Subcutaneous abdominal adipose tissue (tissue), 5 donors: ENCODE results near the gene CHID1.

Experiments used
- H3K27ac ChIP-seq: one replicate; pipeline ENCODE4 v1.7.0; 2013; ENCODE audit warnings: low read depth, mild to moderate bottlenecking, inconsistent platforms, low read length, moderate library complexity
- H3K27me3 ChIP-seq, 5 donors: one replicate each; pipeline ENCODE4 v1.7.0; 2013; ENCODE audit warnings: low read length in 5 of 5, inconsistent platforms in 1 of 5; ENCODE audit not compliant: control insufficient read depth in 5 of 5, insufficient read depth in 4 of 5
- H3K36me3 ChIP-seq, 5 donors: one replicate each; pipeline ENCODE4 v1.7.0; 2013; ENCODE audit warnings: low read length in 5 of 5; ENCODE audit not compliant: control insufficient read depth in 5 of 5, insufficient read depth in 5 of 5
- H3K4me1 ChIP-seq, 5 donors: one replicate each; pipeline ENCODE4 v1.7.0; 2013; ENCODE audit warnings: low read length in 5 of 5, mild to moderate bottlenecking in 3 of 5, moderate library complexity in 1 of 5; ENCODE audit not compliant: control insufficient read depth in 5 of 5, insufficient read depth in 5 of 5
- H3K4me3 ChIP-seq, 5 donors: one replicate each; pipeline ENCODE4 v1.7.0; 2013; ENCODE audit warnings: low read length in 5 of 5, low read depth in 1 of 5
- H3K9ac ChIP-seq, 5 donors: one replicate each; pipeline ENCODE4 v1.7.0; 2013; ENCODE audit warnings: low read length in 5 of 5, mild to moderate bottlenecking in 4 of 5, moderate library complexity in 3 of 5
- H3K9me3 ChIP-seq, 5 donors: one replicate each; pipeline ENCODE4 v1.7.0; 2013; ENCODE audit warnings: low read length in 5 of 5; ENCODE audit not compliant: control insufficient read depth in 5 of 5
- donor health status: healthy.
- donor health status: healthy.
- donor health status: healthy.
- donor health status: healthy.
- donor health status: healthy.

The CHID1 gene

DNA sequence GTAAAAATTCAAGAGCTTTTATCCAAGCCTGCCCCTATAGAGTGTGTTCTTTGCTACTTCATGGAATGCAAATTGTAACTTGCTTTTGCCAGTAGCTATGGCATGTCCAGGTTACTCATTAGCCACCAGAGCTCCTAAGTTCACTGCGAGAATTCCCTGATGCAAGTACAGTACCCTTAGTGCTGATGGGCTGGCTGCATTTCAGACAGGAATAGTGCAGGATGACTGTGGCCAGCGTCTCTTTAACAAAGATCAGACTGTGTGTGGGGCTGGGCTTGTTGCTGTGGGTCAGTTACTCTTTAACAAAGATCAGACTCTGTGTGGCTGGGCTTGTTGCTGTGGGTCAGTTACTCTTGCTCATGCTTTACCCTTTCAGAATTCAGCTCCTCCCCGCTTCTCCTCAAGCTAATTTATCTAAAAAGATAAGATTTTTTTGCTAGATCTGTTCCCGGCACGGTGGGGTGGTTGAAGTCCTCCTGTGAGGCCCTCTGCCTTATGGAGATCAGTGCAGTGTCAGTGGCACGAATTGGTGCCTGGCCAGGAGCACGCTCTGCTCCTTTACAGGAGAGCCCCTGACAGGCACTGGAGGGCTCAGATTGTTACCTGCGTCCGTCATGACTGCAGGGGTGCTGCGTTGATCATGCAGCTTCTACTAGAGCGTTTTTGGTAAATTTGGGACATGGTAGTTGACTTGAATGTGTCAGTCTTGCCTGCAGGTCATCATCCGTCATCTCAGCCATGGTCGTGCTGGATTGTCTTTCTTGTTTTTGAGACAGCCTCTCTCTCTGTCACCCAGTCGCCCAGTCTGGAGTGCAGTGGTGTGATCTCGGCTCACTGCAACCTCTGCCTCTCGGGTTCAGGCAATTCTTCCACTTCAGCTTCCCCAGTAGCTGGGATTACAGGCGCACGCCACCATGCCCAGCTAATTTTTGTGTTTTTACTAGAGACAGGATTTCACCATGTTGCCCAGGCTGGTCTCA, 42.1 kb upstream of the CHID1 start:
- Histone ChIP-seq H3K36me3 (peaks cover 3 to 19% (median 10%) of the 10 kb centered on the region in 5 donors), H3K27me3 (no peaks in the 10 kb centered on the region), H3K9ac (no peak overlapping the region), H3K4me3 (no peak overlapping the region), H3K27ac (no peak overlapping the region), H3K9me3 (peaks cover 0 to 4% (median 0%) of the 10 kb centered on the region in 5 donors), H3K4me1 (peaks cover 0 to 21% (median 10%) of the 10 kb centered on the region in 5 donors)

DNA sequence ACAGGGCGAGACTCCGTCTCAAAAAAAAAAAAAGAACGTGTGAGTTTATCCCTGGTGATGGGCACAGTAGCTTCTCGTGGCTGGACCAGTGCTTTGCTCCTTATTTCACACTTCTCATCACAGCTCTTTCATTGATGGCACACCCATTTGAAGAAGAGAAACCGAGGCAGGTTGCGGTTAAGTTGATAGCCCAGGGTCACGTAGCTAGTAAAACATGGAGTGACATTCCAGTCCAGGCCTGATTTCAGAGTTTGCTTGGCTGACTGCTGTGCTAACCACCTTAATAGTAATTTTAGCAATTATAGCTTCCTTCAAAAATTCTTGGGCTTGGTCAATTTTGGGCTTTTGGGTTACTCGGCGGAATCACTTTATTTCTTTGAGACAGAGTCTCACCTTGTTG, 40.9 kb upstream of the CHID1 start:
- Histone ChIP-seq H3K9me3 (peaks cover 0 to 4% (median 0%) of the 10 kb centered on the region in 5 donors), H3K4me1 (peaks cover 0 to 21% (median 10%) of the 10 kb centered on the region in 5 donors), H3K36me3 (peaks cover 3 to 12% (median 7%) of the 10 kb centered on the region in 5 donors), H3K4me3 (no peak overlapping the region), H3K27ac (no peak overlapping the region), H3K9ac (no peak overlapping the region), H3K27me3 (no peaks in the 10 kb centered on the region)

DNA sequence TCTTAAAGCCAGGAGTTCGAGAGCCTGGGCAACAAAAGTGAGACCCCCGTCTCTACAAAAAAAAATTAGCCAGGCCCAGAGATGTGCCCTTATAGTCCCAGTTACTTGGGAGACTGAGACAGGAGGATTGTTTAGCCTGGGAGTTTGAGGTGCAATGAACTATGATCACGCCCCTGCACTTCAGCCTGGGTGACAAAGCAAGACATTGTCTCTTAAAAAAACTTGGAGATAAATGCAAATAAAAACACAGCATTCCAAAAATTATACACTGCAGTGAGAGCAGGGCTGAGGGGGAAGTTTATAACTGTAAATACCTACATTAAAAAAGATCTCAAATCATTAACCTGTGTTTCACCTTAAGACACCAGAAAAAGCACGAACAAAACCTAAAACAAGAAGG, 37.1 kb upstream of the CHID1 start:
- no peak overlapping the region for H3K27ac ChIP-seq
- H3K27me3 ChIP-seq, result no peaks in the 10 kb centered on the region
- H3K9me3 ChIP-seq, result peaks cover 0 to 4% (median 0%) of the 10 kb centered on the region in 5 donors
- no peak overlapping the region for H3K9ac ChIP-seq
- peaks cover 0 to 21% (median 10%) of the 10 kb centered on the region in 5 donors for H3K4me1 ChIP-seq
- H3K4me3 ChIP-seq, result no peak overlapping the region
- H3K36me3 ChIP-seq, result peaks cover 3 to 30% (median 14%) of the 10 kb centered on the region in 5 donors

DNA sequence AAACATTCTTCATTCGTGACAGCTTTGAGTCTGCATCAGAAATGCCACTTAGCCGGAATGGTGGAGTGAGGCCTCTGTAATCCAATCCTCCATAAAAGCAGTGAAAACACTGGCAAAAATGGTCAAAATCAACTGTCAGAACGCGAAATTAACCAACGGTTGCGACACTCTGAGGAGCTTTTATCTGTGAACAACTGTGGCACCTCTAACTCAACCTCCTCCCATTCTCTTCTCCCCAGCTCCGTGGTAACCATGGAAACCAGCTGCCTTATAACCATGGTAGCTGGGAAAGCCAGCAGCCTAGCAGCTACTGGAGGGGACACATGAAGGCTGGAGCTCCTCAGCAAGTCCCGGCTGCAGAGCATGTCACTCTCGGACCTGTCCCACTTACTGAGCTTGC, 35.4 kb upstream of the CHID1 start:
- H3K4me3 ChIP-seq, result no peak overlapping the region
- no peaks in the 10 kb centered on the region for H3K27me3 ChIP-seq
- H3K27ac ChIP-seq, result no peak overlapping the region
- peaks cover 0 to 4% (median 0%) of the 10 kb centered on the region in 5 donors for H3K9me3 ChIP-seq
- H3K36me3 ChIP-seq, result peaks cover 3 to 32% (median 14%) of the 10 kb centered on the region in 5 donors
- peaks cover 0 to 31% (median 20%) of the 10 kb centered on the region in 5 donors for H3K4me1 ChIP-seq
- H3K9ac ChIP-seq, result no peak overlapping the region

DNA sequence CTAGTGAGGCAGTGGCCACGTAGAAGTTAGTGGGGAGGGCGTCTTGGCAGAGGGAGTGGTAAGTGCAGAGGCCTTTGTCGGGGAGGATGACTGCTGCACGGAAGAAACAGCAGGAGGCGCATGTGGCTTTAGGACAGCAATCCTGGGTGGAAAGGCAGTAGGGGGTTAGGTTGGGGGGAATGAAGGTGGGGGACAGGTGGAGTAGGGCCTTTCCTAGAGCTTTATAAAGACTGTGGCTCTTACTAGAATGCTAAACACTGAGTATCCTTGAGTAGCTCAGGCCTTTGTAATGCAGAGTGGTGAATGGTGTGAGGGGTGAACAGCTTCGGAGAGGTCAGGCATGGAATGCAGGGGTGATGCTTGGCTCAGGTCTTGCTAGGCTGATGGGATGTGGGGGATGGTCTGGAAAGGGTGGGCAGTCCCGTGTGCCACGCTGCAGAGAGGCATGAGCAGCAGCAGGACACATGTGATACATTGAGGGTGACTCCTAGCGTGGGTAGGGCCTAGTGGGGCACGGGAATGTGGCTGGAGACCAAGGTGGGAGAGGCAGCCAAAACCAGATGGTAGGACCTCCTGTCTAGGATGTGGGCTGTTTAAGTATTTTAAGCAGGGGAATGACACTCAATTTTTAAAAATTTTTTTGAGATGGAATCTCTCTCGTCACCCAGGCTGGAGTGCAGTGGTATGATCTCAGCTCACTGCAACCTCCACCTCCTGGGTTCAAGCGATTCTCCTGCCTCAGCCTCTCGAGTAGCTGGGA, 34.3 kb upstream of the CHID1 start:
- peaks cover 0 to 3% (median 0%) of the 10 kb centered on the region in 5 donors for H3K9me3 ChIP-seq
- H3K9ac ChIP-seq, result no peak overlapping the region
- H3K27me3 ChIP-seq, result no peaks in the 10 kb centered on the region
- H3K27ac ChIP-seq, result no peak overlapping the region
- H3K36me3 ChIP-seq, result peaks cover 2 to 33% (median 14%) of the 10 kb centered on the region in 5 donors
- no peak overlapping the region for H3K4me3 ChIP-seq
- peaks cover 0 to 37% (median 22%) of the 10 kb centered on the region in 5 donors for H3K4me1 ChIP-seq

DNA sequence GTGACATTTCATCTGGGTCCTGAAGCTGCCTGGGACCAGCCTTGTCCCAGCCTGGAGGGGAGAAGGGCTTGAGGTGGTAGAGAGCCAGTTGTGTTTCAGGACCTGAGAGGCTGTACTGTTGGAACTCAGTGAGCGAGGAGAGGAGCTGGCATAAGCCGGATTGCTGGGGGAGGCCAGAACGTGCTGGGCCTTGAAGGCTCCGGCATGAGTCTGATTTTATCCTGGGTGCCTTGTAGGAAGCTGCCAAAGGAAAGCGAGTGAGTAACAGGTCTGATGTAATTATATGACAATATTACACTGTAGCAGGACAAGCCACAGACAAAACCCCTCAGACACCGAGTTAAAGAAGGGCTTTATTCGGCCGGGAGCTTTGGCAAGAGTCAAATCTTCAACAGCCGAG, 32.2 kb upstream of the CHID1 start:
- peaks cover 0 to 40% (median 22%) of the 10 kb centered on the region in 5 donors for H3K4me1 ChIP-seq
- no peaks in the 10 kb centered on the region for H3K9me3 ChIP-seq
- H3K4me3 ChIP-seq, result no peak overlapping the region
- peaks cover 0 to 28% (median 14%) of the 10 kb centered on the region in 5 donors for H3K36me3 ChIP-seq
- H3K27ac ChIP-seq, result no peak overlapping the region
- no peaks in the 10 kb centered on the region for H3K27me3 ChIP-seq
- H3K9ac ChIP-seq, result peak overlapping the region in 1 of 5 donors; percentile 40

DNA sequence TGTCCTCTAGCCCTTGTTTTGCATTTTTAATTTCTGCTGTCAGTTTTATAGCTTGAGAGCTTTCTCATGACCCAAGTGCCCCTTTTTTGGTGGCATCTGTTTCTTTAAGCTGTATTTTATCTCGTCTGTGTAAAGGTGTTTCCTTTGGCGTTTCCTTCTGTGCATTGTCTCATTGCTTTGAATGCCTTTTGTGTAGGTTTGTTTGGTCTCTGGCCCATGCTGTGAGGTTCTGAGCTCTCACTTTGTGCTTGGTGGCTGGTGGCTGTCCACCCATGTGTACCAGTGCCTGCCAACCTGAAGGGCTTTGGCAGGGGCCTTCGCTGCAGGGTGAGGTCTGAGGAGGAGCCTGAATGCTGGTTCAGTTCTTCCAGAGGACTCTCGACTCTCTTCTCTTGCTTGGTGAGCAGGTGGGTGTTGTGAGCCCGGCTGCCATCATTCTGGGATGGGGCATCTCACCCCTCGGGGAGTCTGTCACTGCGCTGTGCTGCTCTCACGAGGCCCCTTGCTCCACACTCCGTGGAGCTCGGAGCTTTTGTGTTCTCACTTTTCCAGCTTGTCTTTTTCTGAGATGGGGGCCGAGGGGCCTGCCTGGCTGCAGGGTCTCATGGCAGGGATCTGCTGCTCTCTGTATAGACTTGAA, 30.0 kb upstream of the CHID1 start:
- peaks cover 0 to 26% (median 8%) of the 10 kb centered on the region in 5 donors for H3K36me3 ChIP-seq
- no peak overlapping the region for H3K27ac ChIP-seq
- H3K9ac ChIP-seq, result peak overlapping the region in 1 of 5 donors; percentile 26
- peaks cover 0 to 46% (median 25%) of the 10 kb centered on the region in 5 donors for H3K4me1 ChIP-seq
- peak overlapping the region in 2 of 5 donors; percentile 0 to 26 for H3K4me3 ChIP-seq
- H3K9me3 ChIP-seq, result no peaks in the 10 kb centered on the region
- no peaks in the 10 kb centered on the region for H3K27me3 ChIP-seq

DNA sequence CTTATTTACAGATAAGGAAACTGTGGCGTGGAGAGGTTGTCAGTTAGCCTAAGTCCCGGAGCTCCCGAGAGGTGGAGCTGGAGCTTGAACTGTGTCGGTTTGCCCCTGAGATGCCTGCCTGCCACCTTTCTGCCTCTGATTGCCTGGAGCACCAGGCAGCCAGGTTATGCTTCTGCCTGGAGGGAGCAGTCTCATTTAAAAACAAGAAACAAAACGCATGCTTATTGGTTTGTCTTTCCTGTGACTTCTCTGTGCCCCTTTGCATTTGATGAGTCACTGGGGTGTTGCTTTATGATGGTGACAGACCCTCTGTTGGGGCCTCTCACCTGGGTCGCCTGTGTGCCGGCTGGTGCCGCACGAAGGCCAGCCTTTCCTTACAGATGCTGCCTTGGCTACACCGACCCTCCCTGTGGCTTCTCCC, 27.2 kb upstream of the CHID1 start:
- Histone ChIP-seq H3K27me3 (no peaks in the 10 kb centered on the region), H3K36me3 (peaks cover 0 to 11% (median 0%) of the 10 kb centered on the region in 5 donors), H3K4me3 (no peak overlapping the region), H3K4me1 (peaks cover 7 to 50% (median 33%) of the 10 kb centered on the region in 5 donors), H3K27ac (no peak overlapping the region), H3K9ac (no peak overlapping the region), H3K9me3 (no peaks in the 10 kb centered on the region)

DNA sequence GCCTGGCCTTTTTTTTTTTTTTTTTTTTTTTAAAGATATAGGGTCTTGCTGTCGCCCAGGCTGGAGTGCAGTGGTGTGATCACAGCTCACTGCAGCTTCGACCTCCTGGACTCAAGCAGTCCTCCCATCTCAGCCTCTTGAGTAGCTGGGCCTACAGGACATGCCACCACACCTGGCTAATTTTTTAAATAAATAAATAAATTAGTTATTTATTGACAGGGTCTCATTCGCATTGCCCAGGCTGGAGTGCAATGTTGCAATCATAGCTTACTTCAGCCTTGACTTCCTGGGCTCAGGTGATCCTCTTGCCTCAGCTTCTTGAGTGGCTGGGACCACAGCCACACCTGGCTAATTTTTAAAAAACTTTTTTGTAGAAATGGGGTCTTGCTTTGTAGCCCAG, 25.6 kb upstream of the CHID1 start:
- no peak overlapping the region for H3K4me3 ChIP-seq
- no peak overlapping the region for H3K9ac ChIP-seq
- no peaks in the 10 kb centered on the region for H3K27me3 ChIP-seq
- H3K27ac ChIP-seq, result no peak overlapping the region
- no peaks in the 10 kb centered on the region for H3K9me3 ChIP-seq
- H3K4me1 ChIP-seq, result peaks cover 9 to 55% (median 44%) of the 10 kb centered on the region in 5 donors
- peaks cover 0 to 11% (median 0%) of the 10 kb centered on the region in 5 donors for H3K36me3 ChIP-seq
